ENCODE data around the gene FLNB. TPM values are rescaled to one million over a fixed set of nuclear protein-coding genes. Genes with fewer than 3 reads are reported as not detected.

FLNB gene
- total and polyA plus RNA-seq, 2 of the 8 experiments (the other 6 are each of a cell fraction or from before 2014, with no cell fraction given), result 72.3 to 118 TPM

- no peak for TF ChIP-seq ASH2L (IDR thresholded peaks at IDR 0.05; ENCODE audit: low read length)
- no peak for TF ChIP-seq JUND (IDR thresholded peaks at IDR 0.05; ENCODE audit: low read length)
- no peak for TF ChIP-seq RFX5 (IDR thresholded peaks at IDR 0.05; ENCODE audit: borderline replicate concordance, low read depth, low read length)
- TF ChIP-seq TBP (IDR thresholded peaks at IDR 0.05; ENCODE audit: low read depth, low read length), result no peak
- no peak for TF ChIP-seq SIRT6 (IDR thresholded peaks at IDR 0.05; ENCODE audit: low read length)
Observed at GRCh38 chr3:58022490-58022889, 14.3 kb downstream of the FLNB start (continued).
